AG08396 (cell line): ENCODE results near the gene NXPH1.

Source experiments
- DNase-seq: peaks from one replicate; pipeline ENCODE4 v3.0.0; 2012; ENCODE audit warnings: low spot score, mixed read lengths

NXPH1 gene

DNA sequence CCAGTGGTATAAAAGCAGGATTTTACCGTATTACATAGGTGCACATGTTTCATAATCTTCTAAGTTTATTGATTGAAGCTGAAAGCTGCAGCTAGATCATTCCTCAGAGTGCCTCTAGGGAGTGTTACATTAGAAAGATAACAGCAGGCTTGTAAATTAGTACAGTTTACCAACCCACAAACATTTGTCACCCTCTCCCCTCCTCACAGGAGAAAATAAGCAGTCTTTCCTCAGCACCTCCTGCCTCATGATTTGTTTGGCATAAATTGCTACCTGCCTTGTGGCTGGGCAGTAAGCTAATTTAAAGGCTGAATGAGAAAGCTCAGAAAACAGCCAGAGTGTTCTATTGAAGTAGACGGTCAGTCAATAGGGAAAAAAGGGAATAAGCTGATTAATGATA lies 74.2 kb downstream of the NXPH1 start:
- no peak for DNase-seq

- DNase-seq = no peak
These were observed 76.2 kb downstream of the NXPH1 start for GRCh38 chr7:8509621-8510020.

DNA sequence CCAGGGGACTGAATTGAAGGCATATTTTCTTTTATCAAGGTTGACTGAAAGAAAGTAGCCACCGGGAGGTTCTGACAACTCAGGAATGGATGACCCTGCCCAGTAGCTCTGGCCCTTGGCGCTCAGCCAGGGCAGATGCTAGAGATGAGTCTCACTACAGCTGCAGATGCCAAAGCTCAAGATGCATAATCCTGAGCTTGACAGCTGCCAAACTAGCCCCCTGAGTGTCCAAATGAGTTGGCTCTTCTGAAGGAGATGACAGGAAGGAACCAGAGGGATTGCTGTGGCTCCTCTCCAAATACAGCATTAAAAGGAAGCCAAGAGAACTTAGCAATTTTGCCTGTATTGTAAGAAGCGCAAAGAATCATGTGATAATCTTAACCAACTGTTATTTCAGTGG lies 78.4 kb downstream of the NXPH1 start:
- DNase-seq = no peak

GRCh38 chr7:8514781-8515519 lies 81.5 kb downstream of the NXPH1 start:
- no peak for DNase-seq

DNA sequence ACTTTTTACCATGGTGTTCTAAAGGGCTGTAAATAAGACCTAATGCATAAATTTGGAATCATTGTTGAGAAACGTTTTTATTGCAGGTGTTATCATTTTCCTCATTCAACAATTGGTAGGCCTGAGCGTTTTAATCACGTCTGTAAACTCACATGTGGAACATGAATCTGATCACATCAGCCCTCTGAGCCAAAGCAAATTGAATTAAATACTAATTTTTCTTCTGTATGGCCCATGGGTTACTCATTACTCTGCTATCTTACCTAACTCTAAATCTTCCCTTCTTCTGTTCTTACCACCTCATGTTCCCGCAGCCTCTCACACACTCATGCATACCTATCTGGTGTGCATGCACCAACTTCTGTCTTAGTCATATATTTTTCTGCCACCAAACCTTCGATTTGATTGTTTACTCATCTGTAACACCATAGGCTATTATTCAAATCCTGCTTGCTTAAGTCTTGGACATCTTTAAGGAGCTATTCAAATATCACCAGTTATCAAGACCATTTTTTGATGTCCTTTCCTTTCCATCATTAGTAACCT lies 82.3 kb downstream of the NXPH1 start:
- DNase-seq = no peak

DNA sequence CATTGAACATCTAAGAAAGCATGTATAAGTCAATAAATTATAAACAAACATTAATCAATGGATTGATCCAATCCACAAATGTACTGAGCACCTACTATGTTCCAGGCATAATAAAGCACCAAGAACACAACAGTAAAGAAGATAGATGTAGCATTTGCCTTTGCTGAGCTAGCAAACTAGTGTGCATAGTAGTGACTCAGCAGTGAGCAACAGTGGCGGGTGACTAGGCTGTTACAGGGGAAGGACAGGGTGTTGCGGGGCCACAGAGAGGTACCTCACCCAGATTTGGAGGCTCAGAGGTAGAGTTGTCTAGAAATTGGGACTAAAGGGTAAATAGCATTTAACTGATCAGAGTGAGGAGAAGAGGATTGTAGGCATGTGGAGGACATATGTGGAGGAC lies 83.6 kb downstream of the NXPH1 start:
- DNase-seq = no peak

GRCh38 chr7:8528311-8528710 lies 94.9 kb downstream of the NXPH1 start:
- no peak for DNase-seq

DNA sequence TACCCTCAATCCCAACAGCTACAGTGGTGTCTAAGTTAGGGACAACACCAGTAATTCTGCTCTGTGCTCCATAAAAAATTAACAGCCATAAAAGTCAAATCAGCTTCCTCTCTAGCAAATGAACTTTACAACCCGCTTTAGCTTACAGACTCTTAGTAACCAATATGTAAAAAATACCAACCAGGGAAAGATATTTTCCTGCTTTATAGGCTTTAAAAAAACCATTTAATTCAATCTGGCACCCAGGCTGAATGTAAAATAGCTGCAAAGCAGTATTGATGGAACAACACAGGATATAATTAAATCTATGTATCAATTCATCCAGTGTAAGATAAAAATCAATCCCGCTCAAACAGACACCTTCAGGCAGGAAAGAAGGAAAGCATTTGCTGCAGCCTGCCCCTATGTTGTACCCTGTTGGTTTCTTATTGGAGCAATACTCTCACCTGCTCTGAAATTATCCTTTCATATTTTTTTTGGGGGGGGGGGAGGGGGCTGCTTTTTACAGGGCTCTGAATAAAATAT lies 98.6 kb downstream of the NXPH1 start:
- no peak for DNase-seq

DNA sequence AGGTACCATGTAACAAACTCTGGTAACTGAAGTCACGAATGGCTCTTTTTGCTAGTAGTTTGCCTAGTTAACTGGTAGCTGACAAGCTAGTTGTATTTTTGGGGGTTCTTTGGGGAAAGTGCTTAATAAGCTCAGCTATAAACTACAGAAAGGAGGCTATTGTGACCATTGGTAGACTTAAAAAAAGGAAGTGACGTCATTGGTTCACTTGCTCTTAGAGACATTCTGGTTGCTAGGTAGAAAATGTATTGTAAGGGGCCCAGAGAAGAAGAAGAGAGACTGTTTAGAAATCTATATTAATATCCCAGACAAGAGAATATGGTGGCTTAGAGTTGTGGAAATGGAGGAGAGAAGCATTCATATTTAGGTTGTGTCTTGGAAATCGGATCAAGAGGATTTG lies 103.0 kb downstream of the NXPH1 start:
- DNase-seq = no peak

- no peak for DNase-seq
These were observed 115.6 kb downstream of the NXPH1 start for GRCh38 chr7:8549046-8549445.

GRCh38 chr7:8560501-8560900 lies 127.1 kb downstream of the NXPH1 start:
- no peak for DNase-seq

DNA sequence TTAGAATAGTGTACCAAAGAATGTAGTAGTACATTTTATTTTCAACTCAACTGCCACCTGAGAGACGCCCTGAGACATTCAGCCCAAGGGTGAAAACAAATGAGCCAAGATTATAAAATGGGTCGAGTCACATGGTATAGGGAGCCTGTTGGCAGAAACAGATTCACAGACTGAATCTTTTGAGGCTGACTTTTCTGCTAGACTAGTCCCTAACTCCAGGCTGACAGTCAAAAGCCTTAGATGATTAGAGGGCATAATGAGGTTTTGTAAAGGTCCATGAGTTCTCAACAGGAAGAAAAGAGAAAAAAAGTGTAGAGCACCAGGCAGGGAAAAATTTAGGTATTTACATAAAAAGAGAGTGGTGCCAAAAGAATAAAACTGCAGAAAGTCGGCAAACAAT lies 128.0 kb downstream of the NXPH1 start:
- no peak for DNase-seq

DNA sequence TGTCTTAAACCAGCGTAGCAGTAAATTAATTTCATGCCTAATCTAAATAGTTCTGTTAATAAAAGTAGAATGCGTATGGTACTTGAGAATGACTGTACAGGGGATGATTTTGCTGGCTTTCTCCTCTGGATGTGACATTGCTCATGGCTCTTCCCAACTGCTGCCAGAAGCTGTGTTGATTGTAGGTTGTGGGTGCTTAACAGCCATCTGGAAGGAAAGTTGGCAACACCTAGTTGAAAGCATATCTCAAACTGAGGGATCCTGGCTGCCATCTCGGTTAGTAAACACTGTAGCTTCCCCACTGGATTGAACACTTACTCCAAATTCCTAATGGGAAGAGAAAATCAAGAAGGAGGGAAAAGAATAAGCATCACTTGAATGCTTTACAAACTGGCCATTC lies 130.9 kb downstream of the NXPH1 start:
- no peak for DNase-seq

- DNase-seq = no peak
These were observed 132.6 kb downstream of the NXPH1 start for GRCh38 chr7:8566016-8566415.

DNA sequence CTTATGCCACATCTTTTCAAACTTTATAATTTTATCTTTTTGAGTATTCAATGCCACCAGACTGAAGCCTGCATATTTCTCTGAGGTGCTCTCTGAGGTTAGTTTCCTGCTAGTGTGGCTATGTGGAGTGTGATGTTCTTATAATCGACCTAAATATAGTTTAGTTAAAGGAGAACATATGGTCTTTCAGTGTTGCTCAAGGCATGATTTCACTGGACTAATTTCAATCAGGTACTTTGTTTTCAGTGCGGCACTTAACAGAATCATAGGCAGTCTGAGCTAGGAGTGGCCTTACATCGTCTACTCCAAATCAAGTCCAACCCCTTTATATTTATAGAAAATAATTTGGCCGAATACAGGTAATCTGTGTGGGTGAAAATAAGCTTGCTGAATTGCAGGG lies 134.2 kb downstream of the NXPH1 start:
- DNase-seq = no peak

DNA sequence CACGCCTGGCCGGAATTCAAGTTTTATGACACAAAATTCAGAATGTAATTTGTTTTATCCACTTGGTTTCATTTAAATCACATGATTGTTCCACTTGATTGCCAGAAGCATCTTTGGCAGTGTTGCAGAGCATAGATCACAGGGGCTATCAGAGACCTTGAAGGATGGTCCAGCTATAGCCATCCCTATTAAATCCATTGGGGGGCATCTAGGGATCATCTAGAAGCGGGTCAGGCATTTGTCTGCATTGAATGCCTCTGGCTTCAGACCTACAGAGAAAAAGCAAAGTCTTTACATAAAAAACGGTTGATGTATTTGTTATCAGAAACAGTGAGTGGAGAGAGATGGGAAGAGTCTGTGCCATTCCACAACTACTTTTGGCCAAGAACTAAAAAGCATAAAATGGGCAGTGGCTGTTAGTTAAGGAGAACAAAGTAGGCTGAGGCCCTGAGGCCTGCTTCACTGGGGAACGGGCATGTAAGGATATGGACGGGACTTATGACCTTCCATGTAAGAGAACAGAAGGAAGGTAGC lies 146.3 kb downstream of the NXPH1 start:
- no peak for DNase-seq

DNA sequence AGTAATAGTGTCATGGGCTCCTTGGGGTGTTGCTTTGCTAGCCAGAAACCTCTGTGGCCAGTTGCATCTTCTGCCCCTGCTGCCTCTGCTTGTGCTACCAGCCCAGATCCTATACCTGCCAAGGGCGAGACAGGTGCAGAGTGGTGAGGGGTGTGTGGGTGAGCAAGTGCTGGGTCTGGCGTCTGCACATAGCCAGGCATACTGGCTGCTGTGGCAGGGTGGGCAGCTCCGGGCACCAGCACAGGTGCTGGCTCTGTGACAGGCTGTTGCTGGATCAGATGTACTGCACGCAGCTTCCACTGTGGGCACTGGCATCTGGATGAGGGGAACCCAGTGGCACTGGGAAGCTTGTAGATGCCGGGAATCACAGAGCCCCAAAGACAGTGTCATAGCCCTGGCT lies 148.4 kb downstream of the NXPH1 start:
- DNase-seq = no peak

DNA sequence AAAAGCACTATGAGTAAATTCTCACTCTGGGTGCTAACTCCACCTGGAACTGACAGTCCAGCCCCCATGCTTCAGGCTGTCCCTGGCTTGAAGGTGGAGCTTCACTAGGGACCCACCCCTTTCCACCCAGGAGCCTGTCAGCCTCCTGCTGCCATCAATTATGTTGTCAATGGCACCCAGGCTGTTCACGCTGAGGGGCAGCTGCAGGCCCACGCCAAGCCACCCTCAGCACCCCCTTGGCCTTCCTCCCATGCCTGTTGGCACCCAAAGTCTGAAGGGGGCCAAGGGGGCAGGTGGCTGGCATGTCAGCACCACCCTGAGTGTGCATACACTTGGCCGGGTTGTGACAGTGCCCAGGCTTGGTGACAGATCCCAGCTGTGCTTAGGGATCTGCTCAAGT lies 149.3 kb downstream of the NXPH1 start:
- DNase-seq = no peak

DNA sequence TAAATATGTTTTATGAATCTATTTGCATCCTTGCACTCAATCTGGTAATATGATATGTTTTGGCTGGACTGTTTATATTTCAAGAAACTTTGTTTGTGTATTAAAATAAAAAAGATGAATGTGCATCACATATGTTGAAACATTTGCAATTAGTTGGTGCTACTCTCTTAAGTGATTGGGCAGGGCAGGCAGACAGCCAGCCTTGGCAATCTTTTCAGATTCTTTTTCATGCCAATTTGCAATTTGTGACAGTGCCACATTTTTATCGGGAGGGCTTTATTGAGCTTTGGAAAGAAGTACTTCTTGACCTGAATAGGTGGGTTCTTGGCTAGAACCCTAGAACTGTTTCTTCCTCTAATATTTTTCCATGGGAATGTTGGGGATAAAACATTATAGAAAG lies 152.2 kb downstream of the NXPH1 start:
- DNase-seq = no peak

GRCh38 chr7:8590225-8590624 lies 156.8 kb downstream of the NXPH1 start:
- DNase-seq = no peak

GRCh38 chr7:8590791-8591190 lies 157.4 kb downstream of the NXPH1 start:
- no peak for DNase-seq

DNA sequence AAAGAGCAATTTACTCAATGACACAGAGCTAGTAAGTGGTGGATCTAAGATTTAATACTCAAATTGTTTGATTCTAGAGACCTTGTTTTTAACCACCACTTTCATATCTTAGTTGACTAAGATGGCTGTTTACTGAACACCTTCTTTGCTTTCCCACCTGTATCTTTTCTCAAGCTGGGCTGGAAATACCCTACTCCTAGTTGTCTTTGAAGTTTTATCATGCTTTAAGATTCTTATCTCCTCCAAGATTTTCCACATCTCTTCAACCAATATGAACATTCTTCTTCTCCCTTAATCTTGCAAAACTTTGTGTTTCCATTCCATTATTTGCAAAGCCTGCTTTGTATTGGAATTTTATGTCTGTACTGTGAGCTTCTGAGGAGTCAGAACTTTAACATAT lies 157.9 kb downstream of the NXPH1 start:
- no peak for DNase-seq

GRCh38 chr7:8592167-8592566 lies 158.8 kb downstream of the NXPH1 start:
- DNase-seq = no peak

DNA sequence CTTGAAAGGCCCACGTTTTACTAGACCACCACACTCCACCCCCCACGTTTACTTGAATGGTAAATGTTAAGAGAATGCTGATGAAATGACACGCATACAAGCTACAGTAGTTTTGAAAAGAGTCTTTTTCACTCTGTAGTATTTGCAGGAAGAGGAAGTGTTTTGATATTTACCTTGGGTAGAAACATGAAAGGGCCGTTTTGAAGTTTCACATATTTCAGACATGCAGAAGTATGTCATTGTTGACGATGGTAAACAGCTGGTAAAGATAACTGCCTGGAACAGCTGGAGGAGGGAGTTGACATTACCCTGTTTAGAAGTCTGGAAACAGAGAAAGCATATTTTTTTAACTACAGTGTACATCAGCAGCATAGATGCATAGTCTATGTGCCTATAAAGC lies 160.7 kb downstream of the NXPH1 start:
- no peak for DNase-seq
